HFFc6 (cell line): ENCODE data around the gene CCDC7. TPM values are rescaled to one million over a fixed set of nuclear protein-coding genes. Genes with fewer than 3 reads are reported as not detected.
A peak's percentile ranks its signal among the peaks of the same experiment; 100 is the strongest.

Experiments used
- DNase-seq: peaks from one replicate; pipeline ENCODE4 v3.0.0-alpha.2; 2018
- H3K27ac Mint-ChIP-seq: 2 replicates; pipeline ENCODE4 v1.8.0; 2020; ENCODE audit warnings: mild to moderate bottlenecking, mixed read lengths
- H3K27me3 Mint-ChIP-seq: 2 replicates; pipeline ENCODE4 v1.8.0; 2021; ENCODE audit warnings: mild to moderate bottlenecking, moderate library complexity, mixed read lengths; ENCODE audit not compliant: insufficient read depth
- H3K36me3 Mint-ChIP-seq: 2 replicates; pipeline ENCODE4 v1.8.0; 2021; ENCODE audit warnings: low read depth, mixed read lengths
- H3K4me1 Mint-ChIP-seq: 2 replicates; pipeline ENCODE4 v1.8.0; 2020; ENCODE audit warnings: low read depth, mixed read lengths
- H3K4me3 Mint-ChIP-seq: 2 replicates; pipeline ENCODE4 v1.8.0; 2020; ENCODE audit warnings: mild to moderate bottlenecking, moderate library complexity, mixed read lengths
- H3K9me3 Mint-ChIP-seq: 2 replicates; pipeline ENCODE4 v1.8.0; 2020; ENCODE audit warnings: mild to moderate bottlenecking, mixed read lengths
- total RNA-seq, 6 experiments: library from RNA; stranded (reverse); fragmentation: NEBNext Ultra II Directional; extraction: Animal tissue kit (Norgen Biotek cat#: 25700); gene quantifications; 2 replicates in 1 of 6; 3 replicates in 5 of 6; pipeline ENCODE4 v1.2.3, GENCODE V29; 2021
- TF ChIP-seq, protein P1 (sequence below): fragments of 200-600 bp; sonication (generic); IDR thresholded peaks from 2 replicates; pipeline ENCODE4 v1.5.0; 2021; ENCODE audit warnings: antibody characterized with exemption, mild to moderate bottlenecking

Gene CCDC7
- total RNA-seq, 6 experiments from 2014 or later: 3.1 to 3.9 (median 3.7) TPM

DNA sequence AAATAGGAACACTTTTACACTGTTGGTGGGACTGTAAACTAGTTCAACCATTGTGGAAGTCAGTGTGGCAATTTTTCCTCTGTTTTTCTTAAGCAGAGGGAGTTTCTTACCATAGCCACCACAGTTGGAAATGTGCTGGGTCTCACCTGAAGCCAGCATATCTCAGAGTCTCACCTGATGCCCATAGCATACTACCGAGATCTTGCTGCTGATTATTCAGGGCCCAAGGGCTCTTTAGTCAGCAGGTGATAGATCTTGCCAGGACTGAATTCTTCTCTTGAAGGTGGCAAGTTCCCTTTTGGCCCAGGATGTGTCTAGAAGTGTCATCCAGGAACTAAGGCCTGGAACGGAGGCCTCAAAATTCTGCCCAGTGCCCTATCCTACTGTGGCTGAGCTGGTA, 215.4 kb downstream of the CCDC7 start:
- TF ChIP-seq, protein P1, sequence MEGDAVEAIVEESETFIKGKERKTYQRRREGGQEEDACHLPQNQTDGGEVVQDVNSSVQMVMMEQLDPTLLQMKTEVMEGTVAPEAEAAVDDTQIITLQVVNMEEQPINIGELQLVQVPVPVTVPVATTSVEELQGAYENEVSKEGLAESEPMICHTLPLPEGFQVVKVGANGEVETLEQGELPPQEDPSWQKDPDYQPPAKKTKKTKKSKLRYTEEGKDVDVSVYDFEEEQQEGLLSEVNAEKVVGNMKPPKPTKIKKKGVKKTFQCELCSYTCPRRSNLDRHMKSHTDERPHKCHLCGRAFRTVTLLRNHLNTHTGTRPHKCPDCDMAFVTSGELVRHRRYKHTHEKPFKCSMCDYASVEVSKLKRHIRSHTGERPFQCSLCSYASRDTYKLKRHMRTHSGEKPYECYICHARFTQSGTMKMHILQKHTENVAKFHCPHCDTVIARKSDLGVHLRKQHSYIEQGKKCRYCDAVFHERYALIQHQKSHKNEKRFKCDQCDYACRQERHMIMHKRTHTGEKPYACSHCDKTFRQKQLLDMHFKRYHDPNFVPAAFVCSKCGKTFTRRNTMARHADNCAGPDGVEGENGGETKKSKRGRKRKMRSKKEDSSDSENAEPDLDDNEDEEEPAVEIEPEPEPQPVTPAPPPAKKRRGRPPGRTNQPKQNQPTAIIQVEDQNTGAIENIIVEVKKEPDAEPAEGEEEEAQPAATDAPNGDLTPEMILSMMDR: no peak
- Mint-ChIP-seq H3K36me3 (peaks cover 17% of the 10 kb centered on the region), H3K27me3 (no peaks in the 10 kb centered on the region), H3K4me1 (no peaks in the 10 kb centered on the region), H3K9me3 (peaks cover 22% of the 10 kb centered on the region), H3K4me3 (no peak overlapping the region), H3K27ac (no peak overlapping the region)
- DNase-seq: no peak

DNA sequence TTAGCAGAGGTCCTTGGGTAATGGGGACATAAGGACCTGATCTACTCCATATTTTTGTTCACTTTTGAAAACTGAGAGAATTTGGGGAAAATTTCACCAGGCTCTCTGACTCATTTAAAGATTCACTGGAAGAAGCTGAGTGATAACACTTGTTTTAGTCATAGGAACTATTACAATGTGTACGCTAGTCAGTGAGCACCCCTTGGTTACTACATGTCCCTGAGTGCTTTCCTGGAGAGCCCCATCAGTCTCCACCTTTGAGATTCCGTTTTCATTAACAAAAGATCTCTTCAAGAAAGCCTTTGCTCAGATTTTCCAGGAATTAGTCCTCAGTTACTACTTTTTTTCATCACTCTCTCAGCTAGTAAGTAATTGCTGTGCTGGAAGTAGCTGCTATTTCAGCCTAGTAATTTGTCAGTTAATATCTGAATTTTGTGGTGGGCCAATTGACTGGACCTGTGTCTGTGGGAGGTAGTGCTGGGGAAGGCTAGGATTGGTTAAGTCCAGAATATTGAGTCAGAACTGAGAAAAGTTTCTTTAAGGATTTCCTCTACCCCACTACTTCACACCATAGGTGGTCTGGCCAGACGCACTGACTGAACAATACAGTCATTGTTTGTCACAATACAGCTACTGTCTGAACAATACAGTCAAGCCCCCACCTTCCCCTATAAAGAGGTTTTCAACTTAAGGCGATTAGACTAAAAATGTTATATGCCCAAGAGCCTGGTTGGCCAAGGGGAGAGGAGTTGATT, 235.0 kb downstream of the CCDC7 start:
- H3K9me3 Mint-ChIP-seq: peaks cover 9% of the 10 kb centered on the region
- no peaks in the 10 kb centered on the region for H3K4me1 Mint-ChIP-seq
- H3K36me3 Mint-ChIP-seq: peaks cover 13% of the 10 kb centered on the region
- no peak for DNase-seq
- no peaks in the 10 kb centered on the region; the same call in 1 of the 2 replicates for H3K27me3 Mint-ChIP-seq
- H3K4me3 Mint-ChIP-seq: no peak overlapping the region
- TF ChIP-seq, protein P1: no peak
- H3K27ac Mint-ChIP-seq: no peak overlapping the region

DNA sequence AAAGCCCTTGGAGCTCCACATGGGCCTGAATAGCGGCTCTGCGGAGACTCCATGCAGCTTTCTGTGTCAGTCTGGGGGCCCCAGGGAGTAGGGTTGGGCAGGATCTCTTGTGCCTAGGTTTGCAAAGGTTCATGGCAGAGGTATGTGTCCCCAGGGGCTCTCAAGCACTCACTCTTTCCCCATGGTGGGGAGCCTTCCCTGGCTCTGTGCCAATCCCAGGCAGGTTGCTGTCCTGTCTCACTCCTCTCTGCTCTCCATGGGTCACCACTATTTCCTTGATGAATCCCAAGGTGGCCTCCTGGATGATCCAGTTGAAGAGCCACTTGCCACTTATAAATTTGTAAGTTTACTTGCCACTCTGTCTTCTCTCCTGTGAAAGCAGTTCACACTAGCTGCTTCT, 238.4 kb downstream of the CCDC7 start:
- no peaks in the 10 kb centered on the region; the same call in 1 of the 2 replicates for H3K27me3 Mint-ChIP-seq
- TF ChIP-seq, protein P1: no peak
- H3K36me3 Mint-ChIP-seq: 0 out of 2 replicates have a peak, but pooled peaks cover 5% of the 10 kb centered on the region
- H3K4me3 Mint-ChIP-seq: no peak overlapping the region
- DNase-seq: no peak
- H3K9me3 Mint-ChIP-seq: no peaks in the 10 kb centered on the region
- H3K27ac Mint-ChIP-seq: no peak overlapping the region
- H3K4me1 Mint-ChIP-seq: no peaks in the 10 kb centered on the region

DNA sequence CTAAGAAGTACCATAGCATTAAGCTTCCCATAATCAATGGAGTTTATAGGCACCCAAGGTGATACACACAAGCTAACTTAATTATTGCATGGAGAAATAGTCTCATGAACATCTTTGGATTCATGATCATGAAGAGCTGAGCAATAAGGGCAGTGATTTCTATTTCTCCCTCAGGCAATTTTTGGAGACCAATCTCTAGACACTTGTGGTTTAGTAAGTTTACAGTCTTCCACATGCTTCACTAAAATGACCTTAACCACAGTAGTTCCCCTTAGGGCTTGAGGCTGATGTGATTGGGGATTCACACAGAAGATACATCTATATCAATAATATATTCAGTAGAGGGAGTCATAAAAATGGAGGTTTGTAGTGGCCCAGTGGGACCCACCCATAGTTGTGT, 241.2 kb downstream of the CCDC7 start:
- DNase-seq: peak; percentile 23
- TF ChIP-seq, protein P1: no peak
- Mint-ChIP-seq H3K9me3 (no peaks in the 10 kb centered on the region), H3K4me1 (peaks cover 5% of the 10 kb centered on the region; the same call in 1 of the 2 replicates), H3K4me3 (no peak overlapping the region), H3K27ac (no peak overlapping the region), H3K36me3 (0 out of 2 replicates have a peak, but pooled peaks cover 5% of the 10 kb centered on the region), H3K27me3 (no peaks in the 10 kb centered on the region)

DNA sequence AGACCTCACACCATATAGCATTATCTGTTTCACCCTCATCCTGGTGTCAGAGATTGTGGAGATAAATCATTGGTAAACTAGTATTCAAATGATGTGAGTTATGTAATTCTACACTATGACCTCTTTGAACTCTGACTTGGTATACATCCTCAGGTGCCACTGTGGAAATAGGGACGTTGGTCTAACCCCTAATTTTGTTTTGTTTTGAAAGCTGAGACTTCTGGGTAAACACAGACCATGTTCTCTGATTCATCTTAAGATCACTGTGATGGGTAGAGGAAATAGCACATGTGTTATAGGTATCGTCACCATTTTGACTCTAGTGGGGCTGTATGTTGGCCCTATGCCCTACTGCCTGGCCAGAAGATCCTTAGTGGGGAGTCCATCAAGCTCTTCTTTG, 241.6 kb downstream of the CCDC7 start:
- DNase-seq: no peak
- TF ChIP-seq, protein P1: no peak
- Mint-ChIP-seq H3K27me3 (no peaks in the 10 kb centered on the region), H3K4me1 (peaks cover 9% of the 10 kb centered on the region; the same call in 1 of the 2 replicates), H3K27ac (no peak overlapping the region), H3K4me3 (no peak overlapping the region), H3K9me3 (no peaks in the 10 kb centered on the region), H3K36me3 (0 out of 2 replicates have a peak, but pooled peaks cover 5% of the 10 kb centered on the region)
